Stimulated activated naive CD8-positive, alpha-beta T cell treated with anti-CD3 and anti-CD28 coated beads, Interleukin-15, amount 100 ng/mL, for 72 hours (primary cell): ENCODE results near the gene EIF2AK3.

Experiments used
- ATAC-seq: fragments of 150-1000 bp; cut with Tn5 transposase; 2 replicates; pipeline ENCODE4 v1.10.0; 2021; ENCODE audit warnings: mild to moderate bottlenecking, moderate library complexity
- DNase-seq, 2 donors: peaks; one replicate each; pipeline ENCODE4 v3.0.0; 2021 to 2022
- H3K27ac Mint-ChIP-seq, 2 donors: one replicate each; pipeline ENCODE4 v1.8.0; 2022; ENCODE audit warnings: mild to moderate bottlenecking in 2 of 2, mixed read lengths in 2 of 2, moderate library complexity in 2 of 2
- H3K27me3 Mint-ChIP-seq: one replicate; pipeline ENCODE4 v1.8.0; 2022; ENCODE audit warnings: mixed read lengths
- H3K4me1 Mint-ChIP-seq: one replicate; pipeline ENCODE4 v1.8.0; 2022; ENCODE audit warnings: mild to moderate bottlenecking, mixed read lengths
- H3K4me3 Mint-ChIP-seq, 2 donors: one replicate each; pipeline ENCODE4 v1.8.0; 2022; ENCODE audit warnings: mild to moderate bottlenecking in 2 of 2, mixed read lengths in 2 of 2, moderate library complexity in 1 of 2
- H3K9me3 Mint-ChIP-seq, 2 donors: one replicate each; pipeline ENCODE4 v1.8.0; 2022; ENCODE audit warnings: mixed read lengths in 2 of 2

EIF2AK3 gene

DNA sequence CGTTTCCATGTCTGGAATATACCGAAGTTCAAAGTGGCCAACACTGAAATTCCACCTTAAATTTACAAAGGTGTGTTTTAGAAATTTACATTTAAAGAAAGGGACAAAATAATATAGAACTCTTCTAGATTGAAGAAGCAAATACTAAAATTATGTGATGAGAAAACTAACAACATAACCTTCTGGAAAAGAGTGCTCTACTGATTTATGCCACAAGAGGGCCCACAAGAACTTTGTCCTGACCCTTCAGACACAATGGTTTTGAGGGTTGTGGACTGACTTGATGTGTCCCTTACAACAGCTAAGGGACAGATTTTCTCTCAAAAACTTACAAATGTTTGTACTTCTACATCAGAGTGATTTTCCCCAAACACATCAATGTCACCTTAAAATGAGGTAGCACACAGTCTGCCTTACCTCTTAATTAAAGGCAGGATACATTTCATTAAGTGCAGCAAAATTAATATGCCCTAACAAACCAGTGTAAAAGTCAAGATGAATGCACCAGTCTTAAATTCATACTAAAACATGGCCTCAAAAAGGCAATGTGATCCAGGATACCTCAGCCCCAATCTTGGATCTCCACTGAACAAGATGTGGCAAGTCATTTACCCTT, 36.2 kb downstream of the EIF2AK3 start:
- H3K9me3 Mint-ChIP-seq = no peaks in the 10 kb centered on the region
- H3K27ac Mint-ChIP-seq = no peak overlapping the region
- no peaks in the 10 kb centered on the region for H3K27me3 Mint-ChIP-seq
- H3K4me1 Mint-ChIP-seq = no peaks in the 10 kb centered on the region
- no peak overlapping the region for H3K4me3 Mint-ChIP-seq
- DNase-seq (peak; percentile 30 to 32), ATAC-seq (peak; percentile 77)

DNA sequence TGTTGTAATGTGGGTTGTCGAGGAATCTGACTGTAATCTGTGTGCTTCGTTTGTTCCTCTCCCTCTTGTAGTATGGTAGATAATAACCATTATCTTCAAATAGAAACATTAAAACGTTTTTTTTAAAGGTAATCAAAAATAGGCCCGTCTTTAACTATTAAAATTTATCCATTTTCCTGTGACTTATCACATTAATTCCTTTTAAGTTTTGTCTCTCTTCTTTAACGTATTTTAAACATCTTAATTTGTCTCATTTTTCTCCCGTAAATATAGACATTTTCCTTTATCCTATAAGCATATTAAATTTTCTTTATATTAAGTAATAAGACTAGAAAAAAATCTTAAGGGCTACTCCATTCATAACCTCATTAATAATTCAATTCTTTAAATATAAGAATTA, 41.3 kb downstream of the EIF2AK3 start:
- Mint-ChIP-seq H3K9me3 (no peaks in the 10 kb centered on the region), H3K27me3 (no peaks in the 10 kb centered on the region), H3K4me3 (no peak overlapping the region), H3K4me1 (no peaks in the 10 kb centered on the region), H3K27ac (no peak overlapping the region)
- ATAC-seq = no peak
- DNase-seq = no peak

DNA sequence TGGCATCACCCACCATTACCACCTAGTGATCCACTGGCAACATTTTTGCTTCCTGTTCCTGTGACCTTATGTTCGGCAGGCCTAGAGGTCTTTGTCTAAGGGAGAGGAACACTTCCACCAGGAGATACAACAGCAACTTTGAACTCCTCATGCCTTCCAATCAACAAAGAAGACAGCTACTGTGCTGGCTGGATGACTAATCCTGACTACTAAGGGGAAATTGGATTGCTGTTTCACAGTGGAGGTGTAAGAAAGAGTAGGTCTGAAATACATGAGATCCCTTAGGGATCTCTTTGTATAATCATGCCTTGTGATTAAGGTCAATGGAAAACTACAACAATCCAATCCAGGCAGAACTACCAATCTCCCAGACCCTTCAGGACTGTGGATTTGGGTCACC, 45.2 kb downstream of the EIF2AK3 start:
- H3K4me3 Mint-ChIP-seq = no peak overlapping the region
- H3K9me3 Mint-ChIP-seq = no peaks in the 10 kb centered on the region
- no peaks in the 10 kb centered on the region for H3K27me3 Mint-ChIP-seq
- no peak for DNase-seq
- no peak overlapping the region for H3K27ac Mint-ChIP-seq
- no peaks in the 10 kb centered on the region for H3K4me1 Mint-ChIP-seq
- no peak for ATAC-seq

DNA sequence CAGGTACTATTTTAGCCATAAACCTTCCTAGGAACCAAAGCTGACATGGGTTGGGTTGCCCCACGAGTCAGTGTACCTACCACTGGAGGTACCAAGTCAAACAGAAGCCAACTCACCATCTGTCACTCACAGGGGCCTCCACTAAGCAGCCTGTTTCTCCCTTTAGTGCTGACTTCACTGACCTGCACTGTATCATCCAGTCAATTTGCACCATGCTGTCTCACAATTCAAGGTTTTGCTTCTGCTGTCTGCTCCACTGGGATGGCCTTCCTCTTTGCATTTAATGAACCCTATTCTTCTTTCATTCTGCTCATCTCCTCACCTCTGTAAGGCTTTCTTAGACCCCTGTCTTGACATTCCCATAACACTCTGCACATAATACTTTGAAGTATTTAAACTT, 47.2 kb downstream of the EIF2AK3 start:
- Mint-ChIP-seq H3K4me3 (no peak overlapping the region), H3K4me1 (no peaks in the 10 kb centered on the region), H3K9me3 (no peaks in the 10 kb centered on the region), H3K27ac (peak overlapping the region in 1 of 2 donors; percentile 8), H3K27me3 (no peaks in the 10 kb centered on the region)
- DNase-seq (no peak), ATAC-seq (no peak)

GRCh38 chr2:88575630-88576029, 51.6 kb downstream of the EIF2AK3 start:
- Mint-ChIP-seq H3K4me3 (no peak overlapping the region), H3K4me1 (no peaks in the 10 kb centered on the region), H3K9me3 (no peaks in the 10 kb centered on the region), H3K27me3 (no peaks in the 10 kb centered on the region), H3K27ac (no peak overlapping the region)
- no peak for DNase-seq
- no peak for ATAC-seq

- H3K27me3 Mint-ChIP-seq = no peaks in the 10 kb centered on the region
- no peak overlapping the region for H3K27ac Mint-ChIP-seq
- ATAC-seq = no peak
- no peak for DNase-seq
- no peak overlapping the region for H3K4me3 Mint-ChIP-seq
- no peaks in the 10 kb centered on the region for H3K9me3 Mint-ChIP-seq
- no peaks in the 10 kb centered on the region for H3K4me1 Mint-ChIP-seq
Measured at GRCh38 chr2:88575051-88575450, 52.2 kb downstream of the EIF2AK3 start.

GRCh38 chr2:88574445-88574844, 52.8 kb downstream of the EIF2AK3 start:
- no peaks in the 10 kb centered on the region for H3K4me1 Mint-ChIP-seq
- ATAC-seq = no peak
- H3K27ac Mint-ChIP-seq = no peak overlapping the region
- no peaks in the 10 kb centered on the region for H3K9me3 Mint-ChIP-seq
- no peaks in the 10 kb centered on the region for H3K27me3 Mint-ChIP-seq
- H3K4me3 Mint-ChIP-seq = no peak overlapping the region
- DNase-seq = no peak

DNA sequence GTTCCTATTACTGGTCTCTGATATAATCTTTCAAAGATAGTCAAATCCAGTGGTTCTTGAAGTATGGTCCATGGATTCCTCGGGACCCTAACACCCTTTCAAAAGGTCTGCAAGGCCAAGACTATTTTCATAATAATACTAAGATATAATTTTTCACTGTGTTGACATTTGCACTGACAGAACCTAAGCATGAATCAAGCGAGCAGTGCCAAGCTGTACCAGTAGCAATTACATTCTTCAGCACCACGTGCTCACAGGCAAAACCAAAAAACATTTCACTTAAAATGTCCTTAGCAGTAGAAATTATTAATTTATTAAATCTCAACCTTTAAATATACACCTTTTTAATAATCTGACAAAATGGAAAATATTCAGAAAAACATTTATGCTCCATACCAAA, 59.1 kb downstream of the EIF2AK3 start:
- no peaks in the 10 kb centered on the region for H3K4me1 Mint-ChIP-seq
- H3K4me3 Mint-ChIP-seq = no peak overlapping the region
- ATAC-seq = no peak
- no peak overlapping the region for H3K27ac Mint-ChIP-seq
- DNase-seq = no peak
- H3K9me3 Mint-ChIP-seq = no peaks in the 10 kb centered on the region
- no peaks in the 10 kb centered on the region for H3K27me3 Mint-ChIP-seq

GRCh38 chr2:88564402-88564801, 62.9 kb downstream of the EIF2AK3 start:
- no peaks in the 10 kb centered on the region for H3K27me3 Mint-ChIP-seq
- H3K4me3 Mint-ChIP-seq = no peak overlapping the region
- no peak for DNase-seq
- H3K27ac Mint-ChIP-seq = no peak overlapping the region
- H3K9me3 Mint-ChIP-seq = no peaks in the 10 kb centered on the region
- no peaks in the 10 kb centered on the region for H3K4me1 Mint-ChIP-seq
- no peak for ATAC-seq

- ATAC-seq = no peak
- H3K27ac Mint-ChIP-seq = no peak overlapping the region
- H3K9me3 Mint-ChIP-seq = no peaks in the 10 kb centered on the region
Measured at GRCh38 chr2:88563129-88563528, 64.1 kb downstream of the EIF2AK3 start.

GRCh38 chr2:88561646-88562388, 65.4 kb downstream of the EIF2AK3 start:
- no peak overlapping the region for H3K4me3 Mint-ChIP-seq
- H3K4me1 Mint-ChIP-seq = no peaks in the 10 kb centered on the region
- no peak for ATAC-seq
- H3K27ac Mint-ChIP-seq = no peak overlapping the region
- no peak for DNase-seq
- no peaks in the 10 kb centered on the region for H3K9me3 Mint-ChIP-seq
- H3K27me3 Mint-ChIP-seq = no peaks in the 10 kb centered on the region

More at GRCh38 chr2:88563129-88563528, 64.1 kb downstream of the EIF2AK3 start:
- Mint-ChIP-seq H3K27me3 (no peaks in the 10 kb centered on the region), H3K4me1 (no peaks in the 10 kb centered on the region), H3K4me3 (no peak overlapping the region)
- no peak for DNase-seq

DNA sequence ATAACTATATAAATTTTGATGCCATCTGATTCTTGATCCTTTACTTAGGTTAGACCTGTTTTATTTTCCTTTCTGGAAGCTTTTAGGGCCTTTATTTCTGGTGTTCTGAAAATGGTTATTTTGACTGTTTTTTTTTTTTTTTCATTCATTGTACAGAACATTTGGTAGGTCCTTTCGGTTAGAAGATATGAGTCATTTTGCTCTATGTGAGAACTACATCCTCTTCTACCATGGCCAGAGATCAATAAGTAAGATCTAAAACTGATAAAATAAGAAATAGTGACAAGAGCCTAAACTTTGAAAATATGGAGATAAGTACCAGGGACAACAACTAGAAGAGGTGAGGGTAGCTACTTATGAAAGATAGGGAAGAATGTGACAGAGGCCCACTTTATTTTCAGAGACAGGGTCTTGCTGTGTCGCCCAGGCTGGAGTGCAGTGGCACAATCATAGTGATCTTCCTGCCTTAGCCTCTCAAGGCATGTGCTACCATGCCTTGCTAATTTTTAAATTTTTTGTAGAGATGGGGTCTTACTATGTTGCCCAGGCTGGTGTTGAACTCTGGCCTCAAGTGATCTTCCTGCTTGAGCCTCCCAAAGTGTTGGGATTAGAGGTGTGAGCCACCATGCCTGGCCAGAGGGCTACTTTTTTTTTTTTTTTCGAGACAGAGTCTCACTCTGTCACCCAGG, 66.5 kb downstream of the EIF2AK3 start:
- peak overlapping the region in 1 of 2 donors; percentile 45 for H3K27ac Mint-ChIP-seq
- no peak overlapping the region for H3K4me3 Mint-ChIP-seq
- H3K4me1 Mint-ChIP-seq = no peaks in the 10 kb centered on the region
- H3K9me3 Mint-ChIP-seq = no peaks in the 10 kb centered on the region
- ATAC-seq = no peak
- DNase-seq = no peak
- no peaks in the 10 kb centered on the region for H3K27me3 Mint-ChIP-seq

GRCh38 chr2:88557290-88557689, 70.0 kb downstream of the EIF2AK3 start:
- Mint-ChIP-seq H3K4me3 (no peak overlapping the region), H3K4me1 (no peaks in the 10 kb centered on the region), H3K27me3 (no peaks in the 10 kb centered on the region), H3K27ac (no peak overlapping the region), H3K9me3 (no peaks in the 10 kb centered on the region)
- ATAC-seq = no peak
- DNase-seq = no peak

- DNase-seq (no peak), ATAC-seq (no peak)
- H3K4me3 Mint-ChIP-seq = no peak overlapping the region
- no peaks in the 10 kb centered on the region for H3K9me3 Mint-ChIP-seq
- H3K27ac Mint-ChIP-seq = peak overlapping the region in 1 of 2 donors; percentile 22
- H3K4me1 Mint-ChIP-seq = no peaks in the 10 kb centered on the region
- H3K27me3 Mint-ChIP-seq = no peaks in the 10 kb centered on the region
Measured at GRCh38 chr2:88556026-88556425, 71.2 kb downstream of the EIF2AK3 start.

DNA sequence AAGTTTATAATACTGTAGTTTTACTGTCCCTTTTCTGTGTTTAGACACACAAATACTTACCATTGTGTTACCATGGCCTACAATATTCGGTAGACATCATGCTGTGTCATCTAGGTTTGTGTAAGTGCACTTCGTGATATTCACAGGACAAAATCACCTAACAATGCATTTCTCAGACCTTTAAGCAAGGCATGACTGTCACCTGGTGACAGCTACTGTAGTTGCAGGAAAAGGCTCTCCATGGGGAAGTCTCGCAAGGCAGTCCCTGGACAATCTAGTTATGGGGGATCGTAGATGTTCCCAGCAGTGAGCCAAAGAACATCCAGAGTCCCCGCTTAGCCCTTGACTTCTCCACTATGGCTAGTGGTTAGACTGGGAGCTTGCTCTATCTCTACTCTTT, 73.1 kb downstream of the EIF2AK3 start:
- ATAC-seq (no peak), DNase-seq (no peak)
- no peaks in the 10 kb centered on the region for H3K9me3 Mint-ChIP-seq
- peaks cover 14% of the 10 kb centered on the region for H3K27me3 Mint-ChIP-seq
- no peak overlapping the region for H3K27ac Mint-ChIP-seq
- peaks cover 8% of the 10 kb centered on the region for H3K4me1 Mint-ChIP-seq
- no peak overlapping the region for H3K4me3 Mint-ChIP-seq

GRCh38 chr2:88549616-88550292, 77.5 kb downstream of the EIF2AK3 start:
- Mint-ChIP-seq H3K4me3 (peak overlapping the region in 1 of 2 donors; percentile 45), H3K9me3 (no peaks in the 10 kb centered on the region), H3K27me3 (peaks cover 25% of the 10 kb centered on the region), H3K27ac (no peak overlapping the region), H3K4me1 (peaks cover 8% of the 10 kb centered on the region)
- DNase-seq = no peak
- ATAC-seq = no peak
